ACHN (cell line): ENCODE results near the gene SULT1A3.
A peak's percentile ranks its signal among the peaks of the same experiment; 100 is the strongest.
"Not testable (repeated sequence)": the region's sequence is repeated elsewhere in the genome, so short reads cannot be mapped to it uniquely, and the experiment has no call there.

ENCODE experiments used
- DNase-seq: peaks from one replicate; pipeline ENCODE4 v3.0.0-alpha.2; 2015
- in situ Hi-C: cut with HindIII; loops from 2 replicates; pipeline ENCODE4 v1.10.0; 2017; ENCODE audit warnings: low sequenced_read_pairs, low pct_ligation_motif_present, low pct_unique_long_range_greater_than_20kb

The SULT1A3 gene

GRCh38 chr16:30185683-30186421 lies 13.2 kb upstream of the SULT1A3 start:
- in situ Hi-C loops, result no loop called here
- no peak for DNase-seq

- DNase-seq, result no peak
- in situ Hi-C loops, result no loop called here
Observed at GRCh38 chr16:30186444-30186781, 12.6 kb upstream of the SULT1A3 start.

GRCh38 chr16:30186782-30187555 lies 12.1 kb upstream of the SULT1A3 start:
- DNase-seq, result peak; percentile 30
- in situ Hi-C loops, result no loop called here

GRCh38 chr16:30187556-30187865 lies 11.5 kb upstream of the SULT1A3 start:
- no peak for DNase-seq
- in situ Hi-C loops, result no loop called here

- in situ Hi-C loops, result no loop called here
- no peak for DNase-seq
Observed at GRCh38 chr16:30187971-30188561, 11.0 kb upstream of the SULT1A3 start.

GRCh38 chr16:30191158-30191557 lies 7.9 kb upstream of the SULT1A3 start:
- DNase-seq, in situ Hi-C loops: not testable (repeated sequence)

- DNase-seq, in situ Hi-C loops: not testable (repeated sequence)
Observed at GRCh38 chr16:30193098-30193497, 6.0 kb upstream of the SULT1A3 start.

GRCh38 chr16:30193615-30194014 lies 5.4 kb upstream of the SULT1A3 start, which contains the start of the genes BOLA2B and SLX1A:
Gene BOLA2B (minus strand): TSS chr16:30193666. CDS start chr16:30193595, 71 bp downstream.
Gene SLX1A (plus strand): TSS chr16:30193875. CDS start chr16:30194085, 210 bp downstream.
- in situ Hi-C loops, DNase-seq: not testable (repeated sequence)

GRCh38 chr16:30194172-30194925 lies 4.7 kb upstream of the SULT1A3 start:
- DNase-seq, in situ Hi-C loops: not testable (repeated sequence)

GRCh38 chr16:30197001-30197400 lies 2.1 kb upstream of the SULT1A3 start:
- in situ Hi-C loops, DNase-seq: not testable (repeated sequence)

GRCh38 chr16:30199608-30200343 lies 721 bp downstream of the SULT1A3 start:
- DNase-seq, in situ Hi-C loops: not testable (repeated sequence)

- DNase-seq, in situ Hi-C loops: not testable (repeated sequence)
Observed at GRCh38 chr16:30205541-30206236, 6.6 kb downstream of the SULT1A3 start.

- in situ Hi-C loops, DNase-seq: not testable (repeated sequence)
Observed at GRCh38 chr16:30206252-30206651, 7.2 kb downstream of the SULT1A3 start.

- DNase-seq, in situ Hi-C loops: not testable (repeated sequence)
Observed at GRCh38 chr16:30207063-30207704, 8.1 kb downstream of the SULT1A3 start.

- DNase-seq, in situ Hi-C loops: not testable (repeated sequence)
Observed at GRCh38 chr16:30209032-30209431, 10.0 kb downstream of the SULT1A3 start.

- in situ Hi-C loops, DNase-seq: not testable (repeated sequence)
Observed at GRCh38 chr16:30211414-30211813, 12.4 kb downstream of the SULT1A3 start.

GRCh38 chr16:30217082-30217481 lies 18.0 kb downstream of the SULT1A3 start:
- in situ Hi-C loops, DNase-seq: not testable (repeated sequence)
